HCT116 (cell line): ENCODE measurements around the gene KCNK16. TPM values are rescaled to one million over a fixed set of nuclear protein-coding genes. Genes with fewer than 3 reads are reported as not detected.

Experiments used
- ATAC-seq: fragments of 200-7000 bp; cut with Tn5 transposase; 2 replicates; pipeline ENCODE4 v1.9.1; 2020; ENCODE audit warnings: mild to moderate bottlenecking, moderate library complexity
- BruUV-seq: library from RNA; stranded (reverse); fragments of 400-500 nt; replicated peaks from 2 replicates; lab custom pipeline; 2021; lab: Mats Ljungman, UMichigan
- CTCF ChIA-PET: fragments of 300-600 bp; sonication (Branson Sonifier 250); formaldehyde crosslinking; loops from one replicate; lab custom pipeline; 2021; ENCODE audit warnings: antibody characterized with exemption; lab: Charles Lee
- POLR2A ChIA-PET: fragments of 300-600, 350-600 bp; sonication (Branson Sonifier 250); formaldehyde crosslinking; loops from one replicate; lab custom pipeline; 2021; ENCODE audit warnings: antibody characterized with exemption; lab: Charles Lee
- RAD21 ChIA-PET, 2 experiments: fragments of 300-600 bp; sonication (Branson Sonifier 250); formaldehyde crosslinking; loops; one replicate each; lab custom pipeline; 2023; ENCODE audit warnings: low total read pairs in 2 of 2; ENCODE audit not compliant: uncharacterized antibody in 2 of 2, unreplicated experiment in 2 of 2, low non-redundant PET in 1 of 2; lab: Charles Lee
- DNase-seq: peaks from one replicate; pipeline ENCODE4 v3.0.0-alpha.2; 2010; ENCODE audit warnings: low read depth, low spot score
- H2AFZ ChIP-seq: fragments of 200-600 bp; shearing (Covaris generic), sonication (generic); 2 replicates; pipeline ENCODE4 v1.6.1; 2017; ENCODE audit warnings: low read depth, mixed run types, mixed read lengths, antibody characterized with exemption, low read length; ENCODE audit not compliant: poor library complexity, severe bottlenecking
- H3K27ac ChIP-seq: 2 replicates; pipeline ENCODE4 v1.5.1; 2012; ENCODE audit warnings: low read depth, low read length
- H3K27me3 ChIP-seq: fragments of 200-600 bp; sonication (generic); 2 replicates; pipeline ENCODE4 v1.6.1; 2016; ENCODE audit warnings: mixed run types, low read length, mixed read lengths; ENCODE audit not compliant: insufficient read depth
- H3K36me3 ChIP-seq, 2 experiments: fragments of 200-500 bp in 1 of 2; fragments of 200-600 bp in 1 of 2; sonication (Bioruptor generic) in 1 of 2; sonication (generic) in 1 of 2; 2 replicates each; pipeline versions ENCODE4 v1.5.1 to v1.6.1; 2014 to 2016; ENCODE audit warnings: low read length in 2 of 2, inconsistent platforms in 1 of 2, mixed read lengths in 1 of 2, mixed run types in 1 of 2; ENCODE audit not compliant: insufficient read depth in 2 of 2, control insufficient read depth in 1 of 2
- H3K4me1 ChIP-seq, 2 experiments: fragments of 200-600 bp in 1 of 2; sonication (generic) in 1 of 2; 2 replicates each; pipeline versions ENCODE4 v1.5.1 to v1.6.1; 2012 to 2017; ENCODE audit warnings: low read length in 2 of 2, inconsistent platforms in 1 of 2, mild to moderate bottlenecking in 1 of 2, mixed read lengths in 1 of 2, mixed run types in 1 of 2, moderate library complexity in 1 of 2; ENCODE audit not compliant: insufficient read depth in 2 of 2, control insufficient read depth in 1 of 2
- H3K4me2 ChIP-seq: fragments of 200-600 bp; sonication (generic); 2 replicates; pipeline ENCODE4 v1.6.1; 2017; ENCODE audit warnings: mixed run types, low read length, mixed read lengths
- H3K4me3 ChIP-seq, 2 experiments: fragments of 200-600 bp in 1 of 2; sonication (generic) in 1 of 2; replicated peaks in 1 of 2; 2 replicates each; pipeline ENCODE4 v1.5.1; 2011 to 2016; ENCODE audit warnings: low read length in 2 of 2, control low read depth in 1 of 2, low read depth in 1 of 2, mild to moderate bottlenecking in 1 of 2, mixed read lengths in 1 of 2, mixed run types in 1 of 2
- H3K79me2 ChIP-seq: fragments of 200-600 bp; sonication (generic); 2 replicates; pipeline ENCODE4 v1.6.1; 2017; ENCODE audit warnings: mild to moderate bottlenecking, mixed run types, low read length, moderate library complexity, mixed read lengths; ENCODE audit not compliant: insufficient read depth
- H3K9ac ChIP-seq: fragments of 200-600 bp; sonication (generic); 2 replicates; pipeline ENCODE4 v1.6.1; 2016; ENCODE audit warnings: low read length, mixed read lengths
- H3K9me2 ChIP-seq: fragments of 200-600 bp; sonication (generic), shearing (Covaris generic); 2 replicates; pipeline ENCODE4 v1.6.1; 2017; ENCODE audit warnings: mixed run types, mild to moderate bottlenecking, moderate library complexity; ENCODE audit not compliant: insufficient read depth
- H3K9me3 ChIP-seq, 2 experiments: fragments of 200-500 bp in 1 of 2; fragments of 200-600 bp in 1 of 2; sonication (Bioruptor generic) in 1 of 2; sonication (generic) in 1 of 2; 2 replicates each; pipeline ENCODE4 v1.6.1; 2014 to 2017; ENCODE audit warnings: low read length in 2 of 2, mixed read lengths in 2 of 2, inconsistent platforms in 1 of 2, low read depth in 1 of 2, mild to moderate bottlenecking in 1 of 2, mixed run types in 1 of 2, moderate library complexity in 1 of 2; ENCODE audit not compliant: control insufficient read depth in 1 of 2, insufficient read depth in 1 of 2
- H4K20me1 ChIP-seq: fragments of 200-600 bp; sonication (generic), shearing (Covaris generic); 2 replicates; pipeline ENCODE4 v1.6.1; 2017; ENCODE audit warnings: mixed run types, mild to moderate bottlenecking, moderate library complexity; ENCODE audit not compliant: insufficient read depth
- CTCF ChIP-seq, 3 experiments: fragments of 200-600 bp in 1 of 3; sonication (generic) in 1 of 3; IDR thresholded peaks in 2 of 3; conservative IDR thresholded peaks in 1 of 3; 2 replicates each; pipeline ENCODE4 v1.5.1; 2012 to 2017; ENCODE audit warnings: low read depth in 2 of 3, low read length in 2 of 3, antibody characterized with exemption in 1 of 3, borderline replicate concordance in 1 of 3, control low read depth in 1 of 3, mild to moderate bottlenecking in 1 of 3, mixed read lengths in 1 of 3, mixed run types in 1 of 3, moderate library complexity in 1 of 3; ENCODE audit not compliant: insufficient read depth in 1 of 3
- ELF1 ChIP-seq: IDR thresholded peaks from 2 replicates; pipeline ENCODE4 v1.6.1; 2012; ENCODE audit warnings: low read depth, borderline replicate concordance
- EZH2 ChIP-seq: fragments of 200-600 bp; sonication (generic); IDR thresholded peaks from 2 replicates; pipeline ENCODE4 v1.6.1; 2017; ENCODE audit warnings: antibody characterized with exemption, mixed run types
- FOSL1 ChIP-seq: IDR thresholded peaks from 2 replicates; pipeline ENCODE4 v1.6.1; 2012; ENCODE audit warnings: low read depth
- MAX ChIP-seq: IDR thresholded peaks from 2 replicates; pipeline ENCODE4 v1.6.1; 2012
- POLR2A ChIP-seq: IDR thresholded peaks from 2 replicates; pipeline ENCODE4 v1.7.0; 2011; ENCODE audit warnings: borderline replicate concordance; ENCODE audit not compliant: insufficient read depth, insufficient read length; ENCODE audit errors: extremely low read depth
- POLR2AphosphoS5 ChIP-seq: IDR thresholded peaks from 2 replicates; pipeline ENCODE4 v1.6.1; 2011; ENCODE audit warnings: mild to moderate bottlenecking, low read depth, low read length, moderate library complexity
- RAD21 ChIP-seq: IDR thresholded peaks from 2 replicates; pipeline ENCODE4 v1.6.1; 2012; ENCODE audit warnings: low read depth, mild to moderate bottlenecking
- REST ChIP-seq: IDR thresholded peaks from 2 replicates; pipeline ENCODE4 v1.6.1; 2012; ENCODE audit warnings: low read depth
- SIN3A ChIP-seq: IDR thresholded peaks from 2 replicates; pipeline ENCODE4 v1.6.1; 2012; ENCODE audit warnings: low read depth
- SP1 ChIP-seq: IDR thresholded peaks from 2 replicates; pipeline ENCODE4 v1.6.1; 2012; ENCODE audit warnings: low read depth
- SRF ChIP-seq: IDR thresholded peaks from 2 replicates; pipeline ENCODE4 v1.6.1; 2012; ENCODE audit warnings: low read depth
- TCF7L2 ChIP-seq: IDR thresholded peaks from 2 replicates; pipeline ENCODE4 v1.7.0; 2011; ENCODE audit warnings: borderline replicate concordance, inconsistent platforms; ENCODE audit not compliant: insufficient read depth, insufficient read length; ENCODE audit errors: extremely low read depth
- YY1 ChIP-seq: IDR thresholded peaks from 2 replicates; pipeline ENCODE4 v1.6.1; 2011; ENCODE audit warnings: low read length, low read depth, moderate library complexity, mild to moderate bottlenecking; ENCODE audit not compliant: insufficient replicate concordance; ENCODE audit errors: extremely low read depth
- ZNF274 ChIP-seq: fragments of 200-500 bp; sonication (Bioruptor generic); IDR thresholded peaks from 2 replicates; pipeline ENCODE4 v1.6.1; 2014; ENCODE audit warnings: mild to moderate bottlenecking, low read depth, low read length, inconsistent platforms
- intact Hi-C: fragments of 100-400 bp; cut with micrococcal nuclease; formaldehyde crosslinking; loops from 2 replicates; pipeline ENCODE4 v1.10.0; 2022
- total RNA-seq: library from RNA; stranded (reverse); gene quantifications from one replicate; pipeline ENCODE4 v1.2.1, GENCODE V29; 2021; ENCODE audit not compliant: unreplicated experiment

KCNK16 gene
- total RNA-seq, 1 experiment from 2014 or later: not detected

GRCh38 chr6:39347206-39347605 lies 24.7 kb upstream of the KCNK16 start:
- Histone ChIP-seq H3K9ac (no peak overlapping the region), H3K9me2 (no peaks in the 10 kb centered on the region), H3K27me3 (no peaks in the 10 kb centered on the region; the same call in 1 of the 2 replicates), H3K4me1 (no peaks in the 10 kb centered on the region), H3K79me2 (no peaks in the 10 kb centered on the region), H3K9me3 (no peaks in the 10 kb centered on the region), H3K27ac (no peak overlapping the region), H4K20me1 (no peaks in the 10 kb centered on the region), H2AFZ (no peak overlapping the region), H3K4me3 (no peak overlapping the region), H3K4me2 (no peak overlapping the region), H3K36me3 (no peaks in the 10 kb centered on the region)
- DNase-seq: no peak
- POLR2A ChIA-PET: no interaction called here
- CTCF ChIA-PET: no interaction called here
- no TSS peak for BruUV-seq
- no peak for ATAC-seq
- TF ChIP-seq SIN3A (no peak), EZH2 (no peak), TCF7L2 (no peak), FOSL1 (no peak), SRF (no peak), ZNF274 (no peak), YY1 (no peak), CTCF (IDR thresholded peaks at IDR 0.05 in 2 of 3, conservative IDR thresholded peaks at IDR 0.05 in 1 of 3; ENCODE audit: borderline replicate concordance in 1 of 3, insufficient read depth in 1 of 3, low read depth in 2 of 3, low read length in 2 of 3) (no peak), REST (no peak), SP1 (no peak), POLR2AphosphoS5 (no peak), POLR2A (no peak), MAX (no peak), RAD21 (no peak), ELF1 (no peak)
- intact Hi-C loops: loop anchor here (5.0 to 10.0 kb wide), 3 partner anchors 960 to 1720 kb away; no protein-coding TSS in a partner anchor
- RAD21 ChIA-PET: no interaction called here
